Smooth muscle cell (in vitro differentiated cells): ENCODE measurements around the gene HINFP. TPM values are rescaled to one million over a fixed set of nuclear protein-coding genes. Genes with fewer than 3 reads are reported as not detected.

Source experiments
- DNase-seq: peaks from one replicate; lab custom pipeline; 2025; ENCODE audit not compliant: unreplicated experiment; lab: John Stamatoyannopoulos, UW
- H2AFZ ChIP-seq: fragments of 200-600 bp; sonication (generic); 2 replicates; pipeline ENCODE4 v1.6.0; 2016; ENCODE audit warnings: antibody characterized with exemption, low read depth, mild to moderate bottlenecking
- H3F3A ChIP-seq: fragments of 200-600 bp; sonication (generic); 2 replicates; pipeline ENCODE4 v1.6.0; 2017; ENCODE audit warnings: antibody characterized with exemption, low read depth
- H3K27ac ChIP-seq: fragments of 200-600 bp; sonication (generic); 2 replicates; pipeline ENCODE4 v1.5.1; 2016; ENCODE audit warnings: low read depth, mild to moderate bottlenecking
- H3K27me3 ChIP-seq: fragments of 200-600 bp; sonication (generic); 2 replicates; pipeline ENCODE4 v1.6.1; 2016; ENCODE audit warnings: low read depth, mild to moderate bottlenecking
- H3K36me3 ChIP-seq: fragments of 200-600 bp; sonication (generic); 2 replicates; pipeline ENCODE4 v1.5.1; 2016; ENCODE audit warnings: low read depth
- H3K4me1 ChIP-seq: fragments of 200-600 bp; sonication (generic); 2 replicates; pipeline ENCODE4 v1.5.1; 2016; ENCODE audit warnings: low read depth
- H3K4me2 ChIP-seq: fragments of 200-600 bp; sonication (generic); 2 replicates; pipeline ENCODE4 v1.6.0; 2016; ENCODE audit warnings: mild to moderate bottlenecking
- H3K4me3 ChIP-seq: fragments of 200-600 bp; sonication (generic); 2 replicates; pipeline ENCODE4 v1.5.1; 2016; ENCODE audit warnings: mild to moderate bottlenecking
- H3K79me2 ChIP-seq: fragments of 200-600 bp; sonication (generic); 2 replicates; pipeline ENCODE4 v1.6.0; 2016; ENCODE audit warnings: low read depth, mild to moderate bottlenecking
- H3K9ac ChIP-seq: fragments of 200-600 bp; sonication (generic); 2 replicates; pipeline ENCODE4 v1.6.0; 2016; ENCODE audit warnings: low read depth
- H3K9me3 ChIP-seq: fragments of 200-600 bp; sonication (generic); replicated peaks from 2 replicates; pipeline ENCODE4 v1.5.1; 2016; ENCODE audit warnings: low read depth
- H4K20me1 ChIP-seq: fragments of 200-600 bp; sonication (generic); 2 replicates; pipeline ENCODE4 v1.6.0; 2016; ENCODE audit warnings: low read depth
- WGBS: methylation state at CpG from one replicate; pipeline ENCODE4 v1.1.7; 2016; ENCODE audit warnings: low lambda C conversion rate; 5-methylcytosine and 5-hydroxymethylcytosine counted together
- polyA plus RNA-seq: library from polyadenylated mRNA; unstranded; fragments of >200 nt; fragmentation: Nextera tagmentation; extraction: Ambion mirVana; gene quantifications from 2 replicates; pipeline ENCODE4 v1.2.1, GENCODE V29; 2016
- total RNA-seq: library from RNA; depleted of rRNA; stranded (reverse); fragments of >200 nt; gene quantifications from 2 replicates; pipeline ENCODE4 v1.2.3, GENCODE V29; 2014
- TF ChIP-seq, protein P1 (sequence below): fragments of 200-600 bp; sonication (generic); IDR thresholded peaks from 2 replicates; pipeline ENCODE4 v1.5.1; 2017; ENCODE audit warnings: borderline replicate concordance, mild to moderate bottlenecking, antibody characterized with exemption; ENCODE audit not compliant: insufficient read depth, poor library complexity, severe bottlenecking

Gene HINFP
- total and polyA plus RNA-seq, 2 experiments from 2014 or later = 15.6 to 17.3 TPM

- WGBS = 93% methylated on average over 12 of the region's 12 CpGs
- H3K4me2 ChIP-seq = no peak overlapping the region
- no peak overlapping the region for H3K4me3 ChIP-seq
- no peak overlapping the region for H3K9ac ChIP-seq
- H3K9me3 ChIP-seq = no peaks in the 10 kb centered on the region
- no peaks in the 10 kb centered on the region for H3K27me3 ChIP-seq
- no peaks in the 10 kb centered on the region for H3K36me3 ChIP-seq
- H2AFZ ChIP-seq = no peak overlapping the region
- H4K20me1 ChIP-seq = peaks cover 8% of the 10 kb centered on the region
- no peak for DNase-seq
- no peak overlapping the region for H3K27ac ChIP-seq
- TF ChIP-seq, protein P1, sequence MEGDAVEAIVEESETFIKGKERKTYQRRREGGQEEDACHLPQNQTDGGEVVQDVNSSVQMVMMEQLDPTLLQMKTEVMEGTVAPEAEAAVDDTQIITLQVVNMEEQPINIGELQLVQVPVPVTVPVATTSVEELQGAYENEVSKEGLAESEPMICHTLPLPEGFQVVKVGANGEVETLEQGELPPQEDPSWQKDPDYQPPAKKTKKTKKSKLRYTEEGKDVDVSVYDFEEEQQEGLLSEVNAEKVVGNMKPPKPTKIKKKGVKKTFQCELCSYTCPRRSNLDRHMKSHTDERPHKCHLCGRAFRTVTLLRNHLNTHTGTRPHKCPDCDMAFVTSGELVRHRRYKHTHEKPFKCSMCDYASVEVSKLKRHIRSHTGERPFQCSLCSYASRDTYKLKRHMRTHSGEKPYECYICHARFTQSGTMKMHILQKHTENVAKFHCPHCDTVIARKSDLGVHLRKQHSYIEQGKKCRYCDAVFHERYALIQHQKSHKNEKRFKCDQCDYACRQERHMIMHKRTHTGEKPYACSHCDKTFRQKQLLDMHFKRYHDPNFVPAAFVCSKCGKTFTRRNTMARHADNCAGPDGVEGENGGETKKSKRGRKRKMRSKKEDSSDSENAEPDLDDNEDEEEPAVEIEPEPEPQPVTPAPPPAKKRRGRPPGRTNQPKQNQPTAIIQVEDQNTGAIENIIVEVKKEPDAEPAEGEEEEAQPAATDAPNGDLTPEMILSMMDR = no peak
- H3F3A ChIP-seq = no peaks in the 10 kb centered on the region
- H3K79me2 ChIP-seq = no peaks in the 10 kb centered on the region
- peaks cover 8% of the 10 kb centered on the region for H3K4me1 ChIP-seq
Observed at GRCh38 chr11:119112314-119113020, 8.9 kb upstream of the HINFP start.

DNA sequence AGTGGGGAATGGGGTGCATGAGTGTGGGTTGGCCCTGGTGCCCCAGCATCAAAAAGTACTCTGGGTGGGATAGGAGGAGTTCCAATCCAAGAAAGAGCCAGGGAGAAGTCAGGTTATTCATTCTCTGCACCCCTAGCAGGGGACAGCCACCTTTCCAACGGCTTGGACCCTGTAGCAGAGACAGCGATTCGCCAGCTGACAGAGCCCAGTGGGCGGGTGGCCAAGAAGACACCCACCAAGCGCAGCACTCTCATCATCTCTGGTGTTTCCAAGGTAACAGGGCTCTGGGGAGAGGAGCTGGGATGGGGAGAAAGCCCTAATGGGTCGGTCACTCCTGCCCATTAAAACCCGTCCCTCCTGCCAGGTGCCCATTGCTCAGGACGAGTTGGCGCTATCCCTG lies 7.7 kb upstream of the HINFP start:
- H3K4me1 ChIP-seq = no peaks in the 10 kb centered on the region
- WGBS = over 99% methylated on average over 9 of the region's 9 CpGs
- no peaks in the 10 kb centered on the region for H3K9me3 ChIP-seq
- H3K4me3 ChIP-seq = no peak overlapping the region
- no peaks in the 10 kb centered on the region for H4K20me1 ChIP-seq
- no peaks in the 10 kb centered on the region for H3K27me3 ChIP-seq
- H3K36me3 ChIP-seq = no peaks in the 10 kb centered on the region
- no peak overlapping the region for H3K27ac ChIP-seq
- DNase-seq = no peak
- TF ChIP-seq, protein P1 = no peak
- no peaks in the 10 kb centered on the region for H3K79me2 ChIP-seq
- H3F3A ChIP-seq = no peaks in the 10 kb centered on the region
- H3K9ac ChIP-seq = no peak overlapping the region
- H3K4me2 ChIP-seq = no peak overlapping the region
- H2AFZ ChIP-seq = no peak overlapping the region

GRCh38 chr11:119114351-119114750 lies 7.0 kb upstream of the HINFP start:
- WGBS = 97% methylated on average over 5 of the region's 5 CpGs
- H4K20me1 ChIP-seq = no peaks in the 10 kb centered on the region
- DNase-seq = no peak
- no peaks in the 10 kb centered on the region for H3K79me2 ChIP-seq
- H3K4me1 ChIP-seq = no peaks in the 10 kb centered on the region
- TF ChIP-seq, protein P1 = no peak
- no peak overlapping the region for H3K27ac ChIP-seq
- no peaks in the 10 kb centered on the region for H3K27me3 ChIP-seq
- no peak overlapping the region for H3K4me3 ChIP-seq
- no peaks in the 10 kb centered on the region for H3K36me3 ChIP-seq
- H3K9me3 ChIP-seq = no peaks in the 10 kb centered on the region
- H3K4me2 ChIP-seq = no peak overlapping the region
- no peaks in the 10 kb centered on the region for H3F3A ChIP-seq
- no peak overlapping the region for H2AFZ ChIP-seq
- H3K9ac ChIP-seq = no peak overlapping the region
